Mesothelial cell of epicardium (in vitro differentiated cells): ENCODE measurements around the gene EXOSC10. TPM values are rescaled to one million over a fixed set of nuclear protein-coding genes. Genes with fewer than 3 reads are reported as not detected.

Source experiments
- DNase-seq, 2 experiments: peaks; one replicate each; pipeline ENCODE4 v3.0.0; 2021; ENCODE audit warnings: low spot score in 2 of 2; ENCODE audit not compliant: unreplicated experiment in 2 of 2
- H3K27ac Mint-ChIP-seq: 2 replicates; pipeline ENCODE4 v1.8.0; 2021; ENCODE audit warnings: mixed read lengths
- H3K27me3 Mint-ChIP-seq: 2 replicates; pipeline ENCODE4 v1.8.0; 2021; ENCODE audit warnings: low read depth, mixed read lengths
- H3K36me3 Mint-ChIP-seq: 2 replicates; pipeline ENCODE4 v1.8.0; 2021; ENCODE audit warnings: mixed read lengths
- H3K4me1 Mint-ChIP-seq: 2 replicates; pipeline ENCODE4 v1.8.0; 2021; ENCODE audit warnings: mixed read lengths
- H3K4me3 Mint-ChIP-seq: 2 replicates; pipeline ENCODE4 v1.8.0; 2021; ENCODE audit warnings: mild to moderate bottlenecking, moderate library complexity, mixed read lengths
- H3K9me3 Mint-ChIP-seq: 2 replicates; pipeline ENCODE4 v1.8.0; 2021; ENCODE audit warnings: mixed read lengths
- CTCF ChIP-seq: fragments of 200-600 bp; sonication (generic); IDR thresholded peaks from one replicate; pipeline ENCODE4 v1.5.0; 2021; ENCODE audit warnings: antibody characterized with exemption; ENCODE audit not compliant: unreplicated experiment
- total RNA-seq: library from RNA; stranded (reverse); gene quantifications from 3 replicates; pipeline ENCODE4 v1.2.1, GENCODE V29; 2021

Gene EXOSC10
- total RNA-seq, 1 donor from 2014 or later: 76.9 TPM

GRCh38 chr1:11126569-11126968 is 26.9 kb upstream of the EXOSC10 start:
- Mint-ChIP-seq H3K36me3 (peaks cover 38% of the 10 kb centered on the region), H3K27me3 (no peaks in the 10 kb centered on the region), H3K4me3 (no peak overlapping the region), H3K4me1 (no peaks in the 10 kb centered on the region), H3K9me3 (no peaks in the 10 kb centered on the region), H3K27ac (no peak overlapping the region)
- no peak for DNase-seq
- no peak for TF ChIP-seq CTCF

GRCh38 chr1:11125931-11126330 is 26.3 kb upstream of the EXOSC10 start:
- TF ChIP-seq CTCF: no peak
- no peaks in the 10 kb centered on the region for H3K9me3 Mint-ChIP-seq
- no peak for DNase-seq
- no peak overlapping the region for H3K27ac Mint-ChIP-seq
- no peaks in the 10 kb centered on the region for H3K27me3 Mint-ChIP-seq
- H3K4me1 Mint-ChIP-seq: no peaks in the 10 kb centered on the region
- H3K4me3 Mint-ChIP-seq: no peak overlapping the region
- H3K36me3 Mint-ChIP-seq: peaks cover 35% of the 10 kb centered on the region

GRCh38 chr1:11124965-11125364 is 25.3 kb upstream of the EXOSC10 start:
- Mint-ChIP-seq H3K36me3 (peaks cover 30% of the 10 kb centered on the region), H3K27me3 (no peaks in the 10 kb centered on the region), H3K4me1 (no peaks in the 10 kb centered on the region), H3K4me3 (no peak overlapping the region), H3K9me3 (no peaks in the 10 kb centered on the region), H3K27ac (no peak overlapping the region)
- DNase-seq: no peak
- no peak for TF ChIP-seq CTCF

- Mint-ChIP-seq H3K9me3 (no peaks in the 10 kb centered on the region), H3K4me1 (no peaks in the 10 kb centered on the region), H3K36me3 (peaks cover 16% of the 10 kb centered on the region), H3K27me3 (no peaks in the 10 kb centered on the region), H3K4me3 (no peak overlapping the region), H3K27ac (no peak overlapping the region)
- TF ChIP-seq CTCF: no peak
- DNase-seq: no peak
These were observed 16.6 kb upstream of the EXOSC10 start for GRCh38 chr1:11116318-11116717.

GRCh38 chr1:11114966-11115365 is 15.3 kb upstream of the EXOSC10 start:
- TF ChIP-seq CTCF: no peak
- H3K27ac Mint-ChIP-seq: no peak overlapping the region
- H3K4me3 Mint-ChIP-seq: no peak overlapping the region
- DNase-seq: no peak
- H3K27me3 Mint-ChIP-seq: no peaks in the 10 kb centered on the region
- peaks cover 16% of the 10 kb centered on the region for H3K36me3 Mint-ChIP-seq
- H3K4me1 Mint-ChIP-seq: no peaks in the 10 kb centered on the region
- H3K9me3 Mint-ChIP-seq: no peaks in the 10 kb centered on the region
